GM19463 (cell line): ENCODE results near the gene ATAD3A.
"Not testable (repeated sequence)": the region's sequence is repeated elsewhere in the genome, so short reads cannot be mapped to it uniquely, and the experiment has no call there.

Experiments
- ATAC-seq: cut with Tn5 transposase; IDR thresholded peaks from one replicate; pipeline ENCODE4 v1.9.1; 2021; ENCODE audit warnings: mild to moderate bottlenecking, moderate library complexity; ENCODE audit not compliant: unreplicated experiment

Gene ATAD3A

GRCh38 chr1:1511533-1512285 lies at the start of gene ATAD3A:
Gene ATAD3A (plus strand): TSS chr1:1512162. CDS start chr1:1512269, 107 bp downstream.
- peak; percentile 91 for ATAC-seq

GRCh38 chr1:1462318-1462966 lies 49.5 kb upstream of the ATAD3A start:
- ATAC-seq = no peak

DNA sequence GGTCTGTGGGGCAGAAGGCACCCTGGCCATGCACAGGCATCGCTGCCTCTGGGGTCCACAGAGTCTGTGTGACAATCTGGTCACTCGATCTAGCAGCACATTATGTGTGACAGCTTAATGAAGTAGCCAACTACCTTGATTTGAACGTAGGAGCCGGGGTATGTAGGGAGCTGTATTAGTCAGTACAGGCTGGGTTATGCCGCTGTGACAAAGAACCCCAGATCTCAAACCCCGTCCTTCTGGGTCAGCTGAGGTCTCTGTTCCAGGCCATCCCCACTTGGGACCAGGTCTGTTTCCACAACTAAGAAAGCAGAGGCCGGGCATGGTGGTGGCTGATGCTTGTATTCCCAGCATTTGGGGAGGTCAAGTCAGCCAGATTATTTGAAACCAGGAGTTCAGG lies 48.6 kb upstream of the ATAD3A start:
- no peak for ATAC-seq

DNA sequence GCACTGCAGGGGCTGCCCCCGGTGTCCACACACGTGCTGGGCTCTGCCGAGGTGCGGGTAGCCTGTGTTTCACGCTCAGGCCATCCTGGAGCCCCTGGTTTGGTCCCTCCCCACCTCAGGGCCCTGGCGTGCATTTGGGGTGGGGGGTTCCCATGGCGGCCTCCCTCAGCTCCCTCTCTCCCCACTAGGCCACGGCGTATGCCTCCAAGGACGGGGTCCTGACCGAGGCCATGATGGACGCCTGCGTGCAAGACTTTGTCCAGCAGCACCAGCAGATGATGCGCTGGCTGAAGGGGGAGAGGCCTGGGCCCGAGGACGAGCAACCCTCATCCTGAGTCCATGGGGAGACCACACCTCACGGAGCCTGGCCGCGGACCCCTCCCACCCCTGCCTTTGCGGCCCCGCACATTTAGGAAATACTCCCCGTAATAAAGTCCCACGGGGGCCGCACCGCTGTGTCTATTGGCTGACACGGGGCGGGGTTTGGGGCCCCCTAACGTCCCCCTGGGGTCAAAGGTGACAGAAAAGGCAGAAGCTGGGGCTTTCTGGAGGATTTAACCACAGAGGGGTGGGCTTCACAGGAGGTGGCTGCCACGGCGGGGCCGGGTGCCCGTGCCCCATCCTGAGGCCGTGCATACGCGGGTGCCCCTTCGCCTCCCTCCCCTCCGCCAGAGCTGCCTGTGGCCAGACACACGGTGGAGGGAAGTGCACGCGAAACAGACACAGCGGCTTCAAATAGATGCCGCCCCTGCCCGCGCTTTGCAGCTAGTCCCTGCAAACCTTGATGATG lies 43.6 kb upstream of the ATAD3A start:
- ATAC-seq = not testable (repeated sequence)

- ATAC-seq = no peak
These were observed 41.2 kb upstream of the ATAD3A start for GRCh38 chr1:1470626-1471388.

DNA sequence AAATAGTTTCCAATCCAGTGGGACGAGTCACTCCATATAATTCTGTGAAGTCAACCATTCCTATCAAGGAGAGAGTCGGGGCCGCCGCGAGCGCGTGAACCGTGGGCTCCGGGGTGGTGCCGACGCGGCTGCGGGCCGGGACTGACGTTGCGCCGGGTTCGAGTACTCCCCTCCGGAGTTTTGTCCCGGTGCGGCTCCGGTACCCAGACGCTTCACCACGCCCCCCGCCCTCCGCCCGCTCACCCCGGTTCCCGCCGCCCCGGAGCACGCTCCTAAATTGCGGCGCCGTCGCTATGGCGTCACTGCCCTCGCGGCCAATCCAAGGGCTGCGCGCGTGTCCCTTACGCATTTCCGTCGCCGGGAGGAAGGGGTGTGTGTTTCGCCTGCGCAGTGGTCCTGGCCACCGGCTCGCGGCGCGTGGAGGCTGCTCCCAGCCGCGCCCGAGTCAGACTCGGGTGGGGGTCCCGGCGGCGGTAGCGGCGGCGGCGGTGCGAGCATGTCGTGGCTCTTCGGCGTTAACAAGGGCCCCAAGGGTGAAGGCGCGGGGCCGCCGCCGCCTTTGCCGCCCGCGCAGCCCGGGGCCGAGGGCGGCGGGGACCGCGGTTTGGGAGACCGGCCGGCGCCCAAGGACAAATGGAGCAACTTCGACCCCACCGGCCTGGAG lies 40.4 kb upstream of the ATAD3A start, which contains the start of gene ATAD3B:
Gene ATAD3B, plus strand, starts transcription at position 377 of the 664 bp plus-strand sequence. Its CDS starts 120 bp downstream, at position 497.
- ATAC-seq = peak; percentile 88

- not testable (repeated sequence) for ATAC-seq
These were observed 39.7 kb upstream of the ATAD3A start for GRCh38 chr1:1472053-1472876.

- not testable (repeated sequence) for ATAC-seq
These were observed 36.0 kb upstream of the ATAD3A start for GRCh38 chr1:1476011-1476410.

GRCh38 chr1:1477206-1477605 lies 34.8 kb upstream of the ATAD3A start:
- no peak for ATAC-seq

DNA sequence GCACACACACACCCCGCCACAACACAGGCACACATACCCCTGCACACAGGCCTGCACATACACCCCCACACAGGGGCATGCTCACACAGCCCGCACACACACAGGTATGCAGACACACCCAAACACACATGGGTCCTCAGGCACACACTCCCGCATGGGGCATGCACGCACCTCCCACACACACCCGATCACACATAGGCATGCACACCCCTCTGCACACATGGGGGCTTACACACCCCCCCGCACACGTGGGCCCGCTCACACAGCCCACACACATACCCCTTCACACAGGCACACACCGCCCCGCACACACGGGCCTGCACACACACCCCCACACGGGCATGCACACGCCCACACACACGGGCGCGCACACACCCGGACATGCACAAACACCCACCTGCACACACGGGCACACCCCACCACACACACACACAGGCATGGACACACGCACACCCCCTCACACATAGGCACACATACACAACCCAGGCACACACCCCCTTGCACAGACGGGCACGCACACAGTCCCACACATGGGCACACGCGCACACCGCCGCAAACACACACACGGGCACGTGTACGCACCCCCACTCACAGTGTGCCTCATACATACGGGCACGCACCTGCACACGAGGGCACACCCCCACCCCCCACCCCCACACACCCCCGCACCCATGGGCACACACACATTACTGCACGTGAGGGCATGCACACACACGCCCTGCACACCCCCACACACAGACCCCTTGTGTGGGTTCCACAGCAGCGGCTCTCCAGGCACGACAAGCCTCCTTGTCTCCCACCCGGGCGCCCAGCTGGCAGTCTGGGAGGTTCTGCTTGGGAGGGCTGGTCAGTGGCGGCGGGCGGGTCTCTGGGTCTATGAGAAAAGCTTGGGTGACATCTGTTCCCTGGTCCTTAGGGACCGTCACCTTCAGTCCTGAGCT lies 32.1 kb upstream of the ATAD3A start:
- ATAC-seq = no peak

GRCh38 chr1:1480488-1480867 lies 31.5 kb upstream of the ATAD3A start:
- not testable (repeated sequence) for ATAC-seq

DNA sequence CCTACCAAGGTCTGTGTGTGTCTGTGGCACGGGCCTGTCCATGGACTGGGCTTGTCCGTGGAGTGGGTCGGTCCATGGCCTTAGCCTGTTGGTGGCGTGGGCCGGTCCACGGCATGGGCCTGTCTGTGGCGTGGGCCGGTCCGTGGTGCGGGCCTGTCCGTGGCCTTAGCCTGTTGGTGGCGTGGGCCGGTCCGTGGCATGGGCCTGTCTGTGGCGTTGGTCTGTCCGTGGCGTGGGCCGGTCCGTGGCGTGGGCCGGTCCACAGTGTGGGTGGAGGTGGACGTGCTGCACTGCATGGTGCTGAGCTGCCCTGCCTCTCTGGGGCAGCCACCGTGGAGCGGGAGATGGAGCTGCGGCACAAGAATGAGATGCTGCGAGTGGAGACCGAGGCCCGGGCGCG lies 30.2 kb upstream of the ATAD3A start:
- not testable (repeated sequence) for ATAC-seq

- ATAC-seq = no peak
These were observed 29.1 kb upstream of the ATAD3A start for GRCh38 chr1:1482856-1483255.

GRCh38 chr1:1483714-1484113 lies 28.2 kb upstream of the ATAD3A start:
- ATAC-seq = no peak

- ATAC-seq = not testable (repeated sequence)
These were observed 26.8 kb upstream of the ATAD3A start for GRCh38 chr1:1484976-1485750.

DNA sequence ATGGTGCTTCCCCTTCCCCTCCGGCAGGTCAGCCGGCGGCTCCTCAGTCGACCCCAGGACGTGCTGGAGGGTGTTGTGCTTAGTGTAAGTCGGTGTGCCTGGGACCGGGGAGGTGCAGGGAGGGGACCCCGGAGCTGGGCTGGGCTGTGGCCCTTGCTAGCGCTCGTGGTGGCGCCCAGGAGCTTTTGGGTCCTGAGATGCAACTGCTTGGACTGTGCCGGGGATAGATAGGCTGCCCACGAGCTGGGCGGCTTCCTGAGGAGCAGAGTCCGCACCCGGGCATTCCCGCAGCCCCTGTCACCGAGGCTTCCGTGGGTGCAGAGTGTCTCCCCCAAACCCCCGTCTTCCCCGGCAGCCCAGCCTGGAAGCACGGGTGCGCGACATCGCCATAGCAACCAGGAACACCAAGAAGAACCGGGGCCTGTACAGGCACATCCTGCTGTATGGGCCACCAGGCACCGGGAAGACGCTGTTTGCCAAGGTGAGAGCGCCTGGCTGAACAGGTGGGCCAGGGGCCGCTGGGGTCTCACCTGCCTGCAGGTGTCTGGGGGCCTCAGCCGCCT lies 26.1 kb upstream of the ATAD3A start:
- ATAC-seq = not testable (repeated sequence)

- ATAC-seq = no peak
These were observed 24.3 kb upstream of the ATAD3A start for GRCh38 chr1:1487701-1488100.
